K562 (cell line): ENCODE results near the gene CLIC3. TPM values are rescaled to one million over a fixed set of nuclear protein-coding genes. Genes with fewer than 3 reads are reported as not detected.

Experiments
- ATF1 ChIP-seq, 2 experiments: fragments of 450-650 bp in 1 of 2; IDR thresholded peaks; 2 replicates each; pipeline ENCODE4 v1.6.1; 2016; ENCODE audit warnings: missing compliant biosample characterization in 1 of 2, missing genetic modification characterization in 1 of 2
- BCOR ChIP-seq: fragments of 450-650 bp; IDR thresholded peaks from 2 replicates; pipeline ENCODE4 v1.6.1; 2016
- CBFB ChIP-seq: sonication (generic); formaldehyde crosslinking; IDR thresholded peaks from 2 replicates; pipeline ENCODE4 v1.4.0; 2020; ENCODE audit warnings: mild to moderate bottlenecking, missing genetic modification reagents
- JUN ChIP-seq, 2 experiments: sonication (generic) in 1 of 2; formaldehyde crosslinking in 1 of 2; IDR thresholded peaks; 2 replicates each; pipeline versions ENCODE4 v1.6.1 to v1.8.0; 2012 to 2022; ENCODE audit warnings: borderline replicate concordance in 2 of 2, mild to moderate bottlenecking in 2 of 2, improper control_type of control experiment in 1 of 2, low read depth in 1 of 2, low read length in 1 of 2, missing genetic modification reagents in 1 of 2
- MBD2 ChIP-seq: sonication (generic); IDR thresholded peaks from 2 replicates; pipeline ENCODE4 v1.6.1; 2016; ENCODE audit warnings: low read depth, borderline replicate concordance
- MYC ChIP-seq, 2 experiments: fragments of 250-450 bp in 1 of 2; sonication (Bioruptor Pico) in 1 of 2; IDR thresholded peaks; 2 replicates each; pipeline versions ENCODE4 v1.5.1 to v1.6.1; 2012 to 2021; ENCODE audit warnings: low read depth in 2 of 2, borderline replicate concordance in 1 of 2, improper control_type of control experiment in 1 of 2, low read length in 1 of 2, mild to moderate bottlenecking in 1 of 2, moderate library complexity in 1 of 2
- WHSC1 ChIP-seq: IDR thresholded peaks from one replicate; pipeline ENCODE4 v1.6.1; 2012; ENCODE audit warnings: low read length, control low read depth, inconsistent platforms
- ZNF133 ChIP-seq: fragments of 250-450 bp; sonication (Bioruptor Pico); IDR thresholded peaks from 2 replicates; pipeline ENCODE4 v1.4.0; 2020; ENCODE audit warnings: mild to moderate bottlenecking
- polyA plus RNA-seq, 8 experiments: library from polyadenylated mRNA; depleted of rRNA in 4 of 8; stranded (reverse) in 5 of 8; unstranded in 3 of 8; fragments of >200 nt; fragmentation: Nextera tagmentation in 2 of 8; fragmentation: Illumina TruSeq in 1 of 8; extraction: Ambion mirVana in 2 of 8; extraction: Trizol in 1 of 8; gene quantifications; 2 replicates each; pipeline versions ENCODE4 v1.2.1 to v1.2.3, GENCODE V29; 2011 to 2014; ENCODE audit warnings: inconsistent platforms in 1 of 8, missing spikeins in 1 of 8
- total RNA-seq, 7 experiments: library from RNA; depleted of rRNA in 6 of 7; stranded (reverse); fragments of >200 nt in 6 of 7; fragmentation: Illumina TruSeq in 2 of 7; extraction: Trizol in 2 of 7; gene quantifications; 2 replicates each; pipeline versions ENCODE4 v1.2.1 to v1.2.3, GENCODE V29; 2011 to 2021; ENCODE audit warnings: low replicate concordance in 1 of 7
- TF ChIP-seq, protein P1 (sequence below): sonication (generic); formaldehyde crosslinking; IDR thresholded peaks from 2 replicates; pipeline ENCODE4 v1.8.0; 2022; ENCODE audit warnings: mild to moderate bottlenecking, missing genetic modification reagents, borderline replicate concordance
- TF ChIP-seq, protein P2 (sequence below): fragments of 250-450 bp; sonication (Bioruptor Pico); IDR thresholded peaks from 2 replicates; pipeline ENCODE4 v1.5.0; 2022; ENCODE audit warnings: mild to moderate bottlenecking
- TF ChIP-seq, protein P3 (sequence below): fragments of 250-450 bp; sonication (Bioruptor Pico); IDR thresholded peaks from 2 replicates; pipeline ENCODE4 v1.4.0; 2020; ENCODE audit warnings: borderline replicate concordance

CLIC3 gene
- total and polyA plus RNA-seq, 9 of the 15 experiments (the other 6 are each of a cell fraction or from before 2014, with no cell fraction given), result 0.27 to 0.29 TPM; not detected in 7

DNA sequence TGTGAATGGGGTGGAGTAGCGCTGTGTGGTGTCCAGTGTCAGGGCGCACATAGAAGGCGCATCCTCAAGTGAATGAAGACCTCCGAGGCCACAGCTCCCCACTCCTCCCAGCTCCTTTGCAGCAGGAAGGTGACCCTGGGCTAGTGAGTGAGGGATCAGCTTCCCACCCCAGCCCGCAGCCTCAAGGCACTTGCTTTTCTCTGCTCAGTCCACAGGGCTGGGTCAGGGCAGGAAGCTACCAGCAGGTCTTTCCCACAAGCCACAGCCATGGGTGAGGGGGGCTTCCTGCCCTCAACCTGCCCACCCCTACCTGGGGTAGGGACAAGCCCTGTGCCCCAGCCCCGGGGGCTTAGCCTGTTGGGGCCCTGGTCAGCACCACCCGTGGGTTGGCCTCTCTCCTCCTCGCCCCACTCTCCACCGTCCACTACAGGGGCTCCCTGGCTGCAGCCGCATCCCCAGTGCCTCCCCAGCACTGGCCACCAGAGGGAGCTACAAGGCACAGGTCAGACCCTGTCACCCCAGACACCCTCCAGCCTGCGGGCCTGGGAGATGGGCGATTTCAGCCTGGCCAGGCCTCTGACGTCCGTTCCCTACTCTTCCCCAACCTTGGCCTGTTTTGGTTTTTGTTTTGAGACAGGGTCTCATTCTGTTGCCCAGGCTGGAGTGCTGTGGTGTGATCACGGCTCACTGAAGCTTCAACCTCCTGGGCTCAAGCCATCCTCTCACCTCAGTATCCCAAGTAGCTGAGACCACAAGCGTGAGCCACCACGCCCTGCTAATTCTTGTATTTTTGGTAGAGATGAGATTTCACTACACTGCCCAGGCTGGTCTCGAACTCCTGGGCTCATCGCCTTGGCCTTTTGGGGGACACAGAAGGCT, 32.9 kb upstream of the CLIC3 start (continued):
- TF ChIP-seq, protein P1, sequence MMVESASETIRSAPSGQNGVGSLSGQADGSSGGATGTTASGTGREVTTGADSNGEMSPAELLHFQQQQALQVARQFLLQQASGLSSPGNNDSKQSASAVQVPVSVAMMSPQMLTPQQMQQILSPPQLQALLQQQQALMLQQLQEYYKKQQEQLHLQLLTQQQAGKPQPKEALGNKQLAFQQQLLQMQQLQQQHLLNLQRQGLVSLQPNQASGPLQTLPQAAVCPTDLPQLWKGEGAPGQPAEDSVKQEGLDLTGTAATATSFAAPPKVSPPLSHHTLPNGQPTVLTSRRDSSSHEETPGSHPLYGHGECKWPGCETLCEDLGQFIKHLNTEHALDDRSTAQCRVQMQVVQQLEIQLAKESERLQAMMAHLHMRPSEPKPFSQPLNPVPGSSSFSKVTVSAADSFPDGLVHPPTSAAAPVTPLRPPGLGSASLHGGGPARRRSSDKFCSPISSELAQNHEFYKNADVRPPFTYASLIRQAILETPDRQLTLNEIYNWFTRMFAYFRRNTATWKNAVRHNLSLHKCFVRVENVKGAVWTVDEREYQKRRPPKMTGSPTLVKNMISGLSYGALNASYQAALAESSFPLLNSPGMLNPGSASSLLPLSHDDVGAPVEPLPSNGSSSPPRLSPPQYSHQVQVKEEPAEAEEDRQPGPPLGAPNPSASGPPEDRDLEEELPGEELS (CRISPR knock-in tag), result no peak
- TF ChIP-seq MYC (IDR thresholded peaks at IDR 0.05; ENCODE audit: low read depth, low read length) (peak; percentile 27; the same call in 1 of the 2 replicates), MYC (CRISPR knock-in tag; IDR thresholded peaks at IDR 0.05; ENCODE audit: borderline replicate concordance, low read depth) (no peak), ZNF133 (CRISPR knock-in tag) (no peak), JUN (IDR thresholded peaks at IDR 0.05; ENCODE audit: borderline replicate concordance, low read depth, low read length) (no peak), JUN (CRISPR knock-in tag; IDR thresholded peaks at IDR 0.05; ENCODE audit: borderline replicate concordance) (0 out of 2 replicates have a peak, but pooled peaks have one; percentile 6), WHSC1 (no peak), CBFB (CRISPR knock-in tag) (no peak), BCOR (peak; percentile 96), ATF1 (CRISPR knock-in tag; IDR thresholded peaks at IDR 0.05) (no peak), ATF1 (tag; IDR thresholded peaks at IDR 0.05) (peak; percentile 28; the same call in 1 of the 2 replicates), MBD2 (0 out of 2 replicates have a peak, but pooled peaks have one; percentile 25)
- TF ChIP-seq, protein P2, sequence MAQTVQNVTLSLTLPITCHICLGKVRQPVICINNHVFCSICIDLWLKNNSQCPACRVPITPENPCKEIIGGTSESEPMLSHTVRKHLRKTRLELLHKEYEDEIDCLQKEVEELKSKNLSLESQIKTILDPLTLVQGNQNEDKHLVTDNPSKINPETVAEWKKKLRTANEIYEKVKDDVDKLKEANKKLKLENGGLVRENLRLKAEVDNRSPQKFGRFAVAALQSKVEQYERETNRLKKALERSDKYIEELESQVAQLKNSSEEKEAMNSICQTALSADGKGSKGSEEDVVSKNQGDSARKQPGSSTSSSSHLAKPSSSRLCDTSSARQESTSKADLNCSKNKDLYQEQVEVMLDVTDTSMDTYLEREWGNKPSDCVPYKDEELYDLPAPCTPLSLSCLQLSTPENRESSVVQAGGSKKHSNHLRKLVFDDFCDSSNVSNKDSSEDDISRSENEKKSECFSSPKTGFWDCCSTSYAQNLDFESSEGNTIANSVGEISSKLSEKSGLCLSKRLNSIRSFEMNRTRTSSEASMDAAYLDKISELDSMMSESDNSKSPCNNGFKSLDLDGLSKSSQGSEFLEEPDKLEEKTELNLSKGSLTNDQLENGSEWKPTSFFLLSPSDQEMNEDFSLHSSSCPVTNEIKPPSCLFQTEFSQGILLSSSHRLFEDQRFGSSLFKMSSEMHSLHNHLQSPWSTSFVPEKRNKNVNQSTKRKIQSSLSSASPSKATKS (CRISPR knock-in tag), result no peak
- TF ChIP-seq, protein P3, sequence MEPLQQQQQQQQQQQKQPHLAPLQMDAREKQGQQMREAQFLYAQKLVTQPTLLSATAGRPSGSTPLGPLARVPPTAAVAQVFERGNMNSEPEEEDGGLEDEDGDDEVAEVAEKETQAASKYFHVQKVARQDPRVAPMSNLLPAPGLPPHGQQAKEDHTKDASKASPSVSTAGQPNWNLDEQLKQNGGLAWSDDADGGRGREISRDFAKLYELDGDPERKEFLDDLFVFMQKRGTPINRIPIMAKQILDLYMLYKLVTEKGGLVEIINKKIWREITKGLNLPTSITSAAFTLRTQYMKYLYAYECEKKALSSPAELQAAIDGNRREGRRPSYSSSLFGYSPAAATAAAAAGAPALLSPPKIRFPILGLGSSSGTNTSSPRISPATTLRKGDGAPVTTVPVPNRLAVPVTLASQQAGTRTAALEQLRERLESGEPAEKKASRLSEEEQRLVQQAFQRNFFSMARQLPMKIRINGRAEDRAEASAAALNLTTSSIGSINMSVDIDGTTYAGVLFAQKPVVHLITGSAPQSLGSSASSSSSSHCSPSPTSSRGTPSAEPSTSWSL (CRISPR knock-in tag), result no peak
